HUES48 (cell line): ENCODE measurements around the gene FAM180A.
"Not testable (repeated sequence)": the region's sequence is repeated elsewhere in the genome, so short reads cannot be mapped to it uniquely, and the experiment has no call there.

Source experiments
- H3K27ac ChIP-seq: one replicate; pipeline ENCODE4 v1.7.0; 2013; ENCODE audit warnings: low read depth, low read length, inconsistent platforms
- H3K27me3 ChIP-seq: 2 replicates; pipeline ENCODE4 v1.6.1; 2013; ENCODE audit warnings: mild to moderate bottlenecking, low read length; ENCODE audit not compliant: control insufficient read depth, insufficient read depth
- H3K36me3 ChIP-seq: 2 replicates; pipeline ENCODE4 v1.6.1; 2013; ENCODE audit warnings: low read length; ENCODE audit not compliant: control insufficient read depth, insufficient read depth
- H3K4me1 ChIP-seq: 2 replicates; pipeline ENCODE4 v1.6.1; 2013; ENCODE audit warnings: mild to moderate bottlenecking, low read length; ENCODE audit not compliant: control insufficient read depth, insufficient read depth
- H3K4me3 ChIP-seq: 2 replicates; pipeline ENCODE4 v1.5.1; 2013; ENCODE audit warnings: mild to moderate bottlenecking, low read depth, low read length
- H3K9ac ChIP-seq: 2 replicates; pipeline ENCODE4 v1.6.1; 2013; ENCODE audit warnings: mild to moderate bottlenecking, low read depth, low read length, moderate library complexity
- H3K9me3 ChIP-seq: 2 replicates; pipeline ENCODE4 v1.6.1; 2013; ENCODE audit warnings: low read length; ENCODE audit not compliant: control insufficient read depth, insufficient read depth

Gene FAM180A

DNA sequence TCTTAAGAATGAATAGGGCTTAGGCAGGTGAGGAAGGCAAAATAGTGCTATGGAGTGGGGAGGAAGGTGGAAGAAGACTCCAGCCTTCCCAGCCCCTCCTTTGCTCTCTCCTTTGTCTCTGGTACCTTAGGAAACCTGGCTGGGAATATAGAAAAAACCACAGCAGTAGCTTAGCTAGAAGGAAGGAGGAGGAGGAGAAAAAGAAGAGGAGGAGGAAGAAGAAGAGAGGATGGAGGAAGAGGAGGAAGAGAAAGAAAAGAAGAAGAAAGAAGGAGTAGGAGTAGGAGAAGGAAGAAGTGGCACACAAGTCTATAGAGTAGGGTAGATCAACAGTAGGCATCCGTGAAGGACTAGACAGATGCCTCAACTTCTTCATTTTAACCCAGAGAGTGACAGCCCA, 36.5 kb upstream of the FAM180A start:
- Histone ChIP-seq H3K27me3 (no peaks in the 10 kb centered on the region), H3K27ac (no peak overlapping the region), H3K9me3 (no peaks in the 10 kb centered on the region), H3K4me1 (no peaks in the 10 kb centered on the region), H3K4me3 (no peak overlapping the region), H3K9ac (no peak overlapping the region), H3K36me3 (no peaks in the 10 kb centered on the region)

DNA sequence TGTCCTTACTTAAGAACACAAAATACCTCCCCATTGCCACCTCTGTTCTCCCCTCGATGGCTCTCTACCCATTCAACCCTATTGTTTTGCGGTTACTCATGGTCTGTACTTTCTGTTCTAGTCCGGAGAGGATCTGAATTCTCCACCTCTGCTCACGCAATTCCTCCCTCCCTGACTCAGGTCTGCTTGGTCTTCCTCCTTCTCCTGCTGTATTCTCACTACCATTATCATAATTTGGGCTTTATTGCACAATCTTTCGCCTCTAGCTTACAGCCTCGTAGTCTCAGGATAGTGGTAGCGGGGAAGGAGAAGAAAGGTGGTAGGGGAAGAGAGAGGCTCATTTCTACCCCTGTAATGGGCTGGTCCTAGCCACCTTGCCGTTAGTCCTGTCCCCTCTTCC, 35.4 kb upstream of the FAM180A start:
- no peaks in the 10 kb centered on the region for H3K27me3 ChIP-seq
- H3K9ac ChIP-seq, result no peak overlapping the region
- H3K36me3 ChIP-seq, result no peaks in the 10 kb centered on the region
- no peaks in the 10 kb centered on the region for H3K4me1 ChIP-seq
- H3K4me3 ChIP-seq, result no peak overlapping the region
- no peak overlapping the region for H3K27ac ChIP-seq
- no peaks in the 10 kb centered on the region for H3K9me3 ChIP-seq

DNA sequence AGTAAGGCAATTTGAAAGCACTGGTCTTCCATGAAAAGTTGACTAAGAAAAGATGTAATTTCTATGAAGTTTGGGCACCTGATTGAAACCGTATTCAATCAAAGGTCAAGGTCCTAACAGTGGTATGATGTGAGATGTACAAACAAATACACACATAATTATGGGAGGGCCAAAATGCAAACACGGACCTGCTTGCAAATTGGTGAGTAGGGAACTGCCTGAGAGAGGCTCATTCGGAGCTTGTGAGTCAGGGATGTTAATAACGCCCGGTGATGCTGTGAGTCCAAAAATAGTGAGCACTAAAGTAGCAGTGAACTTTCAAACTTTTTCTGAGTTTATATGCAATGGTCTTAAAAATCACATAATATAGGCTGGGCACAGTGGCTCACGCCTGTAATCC, 34.2 kb upstream of the FAM180A start:
- Histone ChIP-seq H3K27ac (no peak overlapping the region), H3K36me3 (no peaks in the 10 kb centered on the region), H3K4me1 (no peaks in the 10 kb centered on the region), H3K27me3 (no peaks in the 10 kb centered on the region), H3K9me3 (peaks cover 4% of the 10 kb centered on the region), H3K9ac (no peak overlapping the region), H3K4me3 (no peak overlapping the region)

- no peaks in the 10 kb centered on the region for H3K4me1 ChIP-seq
- no peaks in the 10 kb centered on the region for H3K27me3 ChIP-seq
- H3K9me3 ChIP-seq, result peaks cover 7% of the 10 kb centered on the region
Observed at GRCh38 chr7:135782377-135782776, 33.8 kb upstream of the FAM180A start.

GRCh38 chr7:135777626-135778398, 29.2 kb upstream of the FAM180A start:
- Histone ChIP-seq H3K4me1 (peaks cover 16% of the 10 kb centered on the region), H3K9ac (no peak overlapping the region), H3K36me3 (no peaks in the 10 kb centered on the region), H3K27ac (no peak overlapping the region), H3K9me3 (peaks cover 7% of the 10 kb centered on the region), H3K27me3 (no peaks in the 10 kb centered on the region), H3K4me3 (no peak overlapping the region)

More at GRCh38 chr7:135782377-135782776, 33.8 kb upstream of the FAM180A start:
- H3K9ac ChIP-seq, result no peak overlapping the region
- H3K27ac ChIP-seq, result no peak overlapping the region
- H3K4me3 ChIP-seq, result no peak overlapping the region
- H3K36me3 ChIP-seq, result no peaks in the 10 kb centered on the region

DNA sequence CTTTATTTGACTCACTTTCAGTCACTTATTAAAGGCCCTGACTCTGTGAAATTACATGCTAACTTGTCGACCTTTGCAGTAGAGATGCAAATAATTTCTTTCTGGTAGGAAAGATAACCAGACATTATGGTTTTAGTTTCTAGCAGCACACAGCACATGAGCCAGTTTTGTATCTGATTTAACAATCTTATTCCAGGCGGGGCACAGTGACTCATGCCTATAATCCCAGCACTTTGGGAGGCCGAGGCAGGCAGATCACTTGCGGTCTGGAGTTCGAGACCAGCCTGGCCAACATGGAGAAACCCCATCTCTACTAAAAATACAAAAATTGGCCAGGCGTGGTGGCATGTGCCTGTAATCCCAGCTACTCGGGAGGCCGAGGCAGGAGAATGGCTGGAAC, 27.3 kb upstream of the FAM180A start:
- not testable (repeated sequence) for H3K27me3 ChIP-seq, H3K27ac ChIP-seq, H3K9ac ChIP-seq, H3K4me3 ChIP-seq, H3K36me3 ChIP-seq, H3K9me3 ChIP-seq
- H3K4me1 ChIP-seq, result peaks cover 17% of the 10 kb centered on the region

DNA sequence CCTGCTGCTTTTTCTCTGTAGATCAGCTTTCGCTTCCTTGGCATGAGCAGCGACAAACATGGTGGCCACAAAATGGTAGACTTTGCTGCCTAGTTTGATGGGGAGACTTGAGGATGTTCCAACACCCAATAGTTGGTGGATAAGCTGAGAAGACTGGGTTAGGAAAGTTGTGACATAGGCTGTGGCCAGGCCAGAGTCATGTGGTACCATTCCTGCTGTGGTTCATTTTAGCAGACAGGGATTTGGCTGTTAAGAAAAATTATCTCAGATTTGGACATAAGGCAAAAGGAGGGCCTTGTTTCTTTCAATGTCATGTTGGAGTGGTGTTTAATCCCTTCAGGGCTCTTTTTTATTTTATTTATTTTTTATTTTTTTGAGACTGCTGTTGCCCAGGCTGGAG, 26.6 kb upstream of the FAM180A start:
- Histone ChIP-seq H3K36me3 (no peaks in the 10 kb centered on the region), H3K9me3 (peaks cover 7% of the 10 kb centered on the region), H3K9ac (no peak overlapping the region), H3K4me1 (peaks cover 17% of the 10 kb centered on the region), H3K4me3 (no peak overlapping the region), H3K27ac (no peak overlapping the region), H3K27me3 (no peaks in the 10 kb centered on the region)

DNA sequence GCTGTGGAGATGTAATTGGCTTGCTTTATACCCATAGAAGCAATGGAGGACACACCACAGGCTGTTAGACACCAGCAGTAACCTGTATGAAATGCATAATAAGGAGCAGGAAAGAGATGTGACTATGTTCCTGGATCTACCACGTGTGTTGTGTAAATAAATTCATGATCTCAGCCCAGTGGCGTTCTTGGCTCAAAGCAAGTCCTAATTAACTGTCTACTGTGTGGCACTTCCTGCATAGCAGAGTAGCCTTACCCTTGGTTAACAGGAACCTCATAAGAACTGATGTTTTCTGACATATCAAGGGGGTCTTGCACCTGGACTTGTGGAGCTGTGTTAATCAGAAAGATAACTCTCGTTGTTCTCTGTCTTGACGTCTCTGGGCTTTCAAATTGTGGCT, 25.7 kb upstream of the FAM180A start:
- H3K9me3 ChIP-seq, result peaks cover 7% of the 10 kb centered on the region
- H3K9ac ChIP-seq, result no peak overlapping the region
- no peak overlapping the region for H3K4me3 ChIP-seq
- H3K27ac ChIP-seq, result peak overlapping the region; percentile 57
- no peaks in the 10 kb centered on the region for H3K36me3 ChIP-seq
- peaks cover 17% of the 10 kb centered on the region for H3K4me1 ChIP-seq
- H3K27me3 ChIP-seq, result no peaks in the 10 kb centered on the region

DNA sequence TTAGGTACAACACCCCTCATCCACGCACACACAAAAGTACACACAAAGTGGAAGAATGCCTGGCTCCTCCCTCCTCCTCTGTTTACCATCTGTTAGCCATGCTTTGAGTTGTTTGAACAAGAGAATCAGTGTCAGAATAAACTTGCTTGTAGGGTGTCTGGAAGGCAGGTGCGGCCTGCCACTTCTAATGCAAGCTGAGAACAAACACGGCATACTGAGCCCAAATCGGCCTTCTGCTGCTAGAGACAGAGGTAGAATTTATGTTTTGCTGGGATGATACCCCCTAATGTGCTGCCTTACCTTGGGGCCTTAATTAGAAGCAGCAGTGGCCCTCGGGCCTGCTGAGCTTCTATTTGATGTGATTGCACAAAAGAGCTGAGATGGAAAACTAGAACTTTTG, 24.9 kb upstream of the FAM180A start:
- Histone ChIP-seq H3K4me3 (no peak overlapping the region), H3K27ac (peak overlapping the region; percentile 57)

GRCh38 chr7:135772639-135773222, 24.1 kb upstream of the FAM180A start:
- no peaks in the 10 kb centered on the region for H3K36me3 ChIP-seq
- H3K27ac ChIP-seq, result peak overlapping the region; percentile 57
- no peak overlapping the region for H3K9ac ChIP-seq
- peaks cover 17% of the 10 kb centered on the region for H3K4me1 ChIP-seq
- peaks cover 1% of the 10 kb centered on the region; the same call in 1 of the 2 replicates for H3K9me3 ChIP-seq
- no peak overlapping the region for H3K4me3 ChIP-seq
- no peaks in the 10 kb centered on the region for H3K27me3 ChIP-seq

More for the DNA sequence above, 24.9 kb upstream of the FAM180A start:
- H3K4me1 ChIP-seq, result peaks cover 17% of the 10 kb centered on the region
- H3K9ac ChIP-seq, result no peak overlapping the region
- H3K27me3 ChIP-seq, result no peaks in the 10 kb centered on the region
- peaks cover 7% of the 10 kb centered on the region for H3K9me3 ChIP-seq
- H3K36me3 ChIP-seq, result no peaks in the 10 kb centered on the region

- no peaks in the 10 kb centered on the region for H3K9me3 ChIP-seq
- H3K27me3 ChIP-seq, result no peaks in the 10 kb centered on the region
- H3K9ac ChIP-seq, result no peak overlapping the region
- no peaks in the 10 kb centered on the region for H3K36me3 ChIP-seq
- H3K4me1 ChIP-seq, result peaks cover 17% of the 10 kb centered on the region
- no peak overlapping the region for H3K4me3 ChIP-seq
- H3K27ac ChIP-seq, result peak overlapping the region; percentile 1
Observed at GRCh38 chr7:135771961-135772638, 23.5 kb upstream of the FAM180A start.
